HG03439 (cell line): ENCODE data around the gene THEMIS2.
A peak's percentile ranks its signal among the peaks of the same experiment; 100 is the strongest.
"Not testable (repeated sequence)": the region's sequence is repeated elsewhere in the genome, so short reads cannot be mapped to it uniquely, and the experiment has no call there.

Experiments used
- ATAC-seq: cut with Tn5 transposase; IDR thresholded peaks from one replicate; pipeline ENCODE4 v1.9.1; 2021; ENCODE audit warnings: mild to moderate bottlenecking, moderate library complexity; ENCODE audit not compliant: unreplicated experiment

Gene THEMIS2

GRCh38 chr1:27862671-27863537, 9.4 kb upstream of the THEMIS2 start:
- ATAC-seq, result no peak

DNA sequence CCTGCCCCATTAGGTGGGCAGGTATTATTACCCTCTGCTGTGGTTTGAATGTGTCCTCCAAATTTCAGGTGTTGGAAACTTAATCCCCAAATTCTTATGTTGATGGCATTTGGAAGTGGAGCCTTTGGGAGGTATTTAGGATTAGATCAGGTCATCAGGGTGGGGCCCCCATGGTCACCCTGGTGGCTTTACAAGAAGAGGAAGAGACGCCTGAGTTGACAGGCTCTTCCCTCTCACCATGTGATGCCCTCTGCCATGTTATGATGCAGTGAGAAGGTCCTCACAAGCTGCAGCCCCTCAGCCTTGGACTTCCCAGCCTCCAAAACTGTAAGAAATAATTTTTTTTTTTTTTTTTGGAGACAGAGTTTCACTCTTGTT, 8.8 kb upstream of the THEMIS2 start:
- no peak for ATAC-seq

DNA sequence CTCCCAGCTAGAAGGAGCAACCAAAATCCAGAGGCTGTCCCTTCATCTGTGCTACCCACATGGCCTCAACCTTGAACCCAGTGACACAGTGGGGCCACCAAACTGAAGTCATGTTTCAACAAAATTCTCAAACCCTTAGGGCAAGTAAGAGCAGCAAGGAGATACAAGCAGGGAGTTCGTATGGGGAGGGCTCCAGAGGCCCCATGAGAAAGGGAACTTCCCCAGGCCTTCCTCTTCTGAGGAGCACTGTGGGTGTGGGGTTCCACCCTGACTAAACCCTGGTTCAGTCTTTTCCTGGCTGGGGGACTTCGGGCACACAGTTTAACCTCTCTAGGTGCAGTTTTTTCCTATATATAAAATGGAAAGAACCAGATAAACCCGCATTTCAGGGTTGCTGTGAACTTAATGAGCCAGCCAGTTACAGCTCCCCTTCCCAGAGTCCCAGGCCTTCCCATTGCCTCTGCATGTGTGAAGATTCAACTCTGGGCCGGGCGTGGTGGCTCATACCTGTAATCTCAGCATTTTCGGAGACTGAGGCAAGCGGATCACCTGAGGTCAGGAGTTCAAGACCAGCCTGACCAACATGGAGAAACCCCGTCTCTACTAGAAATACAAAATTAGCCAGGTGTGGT, 8.0 kb upstream of the THEMIS2 start:
- ATAC-seq, result no peak

- no peak for ATAC-seq
These were observed 6.5 kb upstream of the THEMIS2 start for GRCh38 chr1:27865821-27866220.

DNA sequence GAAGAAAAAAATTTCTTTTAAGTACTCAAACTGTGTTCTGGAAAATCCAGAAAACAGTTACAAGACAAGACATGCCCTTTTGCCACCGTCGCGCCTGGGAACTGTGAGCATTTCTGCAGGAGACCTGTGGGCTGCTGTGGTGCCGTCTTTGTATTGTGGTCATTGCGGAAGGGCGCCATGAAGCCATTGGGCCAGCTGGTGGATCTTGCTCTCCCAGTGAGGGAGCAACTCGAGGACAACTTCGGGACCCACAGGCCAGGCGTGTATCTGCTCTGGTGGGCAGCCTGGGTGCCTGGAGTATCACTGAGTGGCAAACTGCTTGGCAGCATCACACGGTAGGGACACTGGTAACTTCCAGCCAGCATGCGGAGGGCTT, 3.8 kb upstream of the THEMIS2 start:
- ATAC-seq, result no peak

GRCh38 chr1:27868932-27869718, 3.2 kb upstream of the THEMIS2 start:
- no peak for ATAC-seq

- ATAC-seq, result no peak
These were observed 2.6 kb upstream of the THEMIS2 start for GRCh38 chr1:27869719-27870085.

DNA sequence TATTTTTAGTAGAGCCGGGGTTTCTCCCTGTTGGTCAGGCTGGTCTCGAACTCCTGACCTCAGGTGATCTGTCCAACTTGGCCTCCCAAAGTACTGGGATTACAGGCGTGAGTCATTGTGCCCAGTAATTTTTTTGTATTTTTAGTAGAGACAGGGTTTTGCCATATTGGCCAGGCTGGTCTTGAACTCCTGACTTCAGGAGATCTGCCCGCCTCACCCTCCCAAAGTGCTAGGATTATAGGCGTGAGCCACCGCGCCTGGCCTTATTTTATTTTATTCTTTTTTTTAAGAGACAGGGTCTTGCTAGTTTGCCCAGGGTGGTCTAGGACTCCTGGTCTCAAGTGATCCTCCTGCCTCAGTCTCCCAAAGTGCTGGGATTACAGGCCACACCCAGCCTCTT, 1.3 kb upstream of the THEMIS2 start:
- ATAC-seq, result not testable (repeated sequence)

- no peak for ATAC-seq
These were observed 633 bp downstream of the THEMIS2 start for GRCh38 chr1:27872802-27873551.

DNA sequence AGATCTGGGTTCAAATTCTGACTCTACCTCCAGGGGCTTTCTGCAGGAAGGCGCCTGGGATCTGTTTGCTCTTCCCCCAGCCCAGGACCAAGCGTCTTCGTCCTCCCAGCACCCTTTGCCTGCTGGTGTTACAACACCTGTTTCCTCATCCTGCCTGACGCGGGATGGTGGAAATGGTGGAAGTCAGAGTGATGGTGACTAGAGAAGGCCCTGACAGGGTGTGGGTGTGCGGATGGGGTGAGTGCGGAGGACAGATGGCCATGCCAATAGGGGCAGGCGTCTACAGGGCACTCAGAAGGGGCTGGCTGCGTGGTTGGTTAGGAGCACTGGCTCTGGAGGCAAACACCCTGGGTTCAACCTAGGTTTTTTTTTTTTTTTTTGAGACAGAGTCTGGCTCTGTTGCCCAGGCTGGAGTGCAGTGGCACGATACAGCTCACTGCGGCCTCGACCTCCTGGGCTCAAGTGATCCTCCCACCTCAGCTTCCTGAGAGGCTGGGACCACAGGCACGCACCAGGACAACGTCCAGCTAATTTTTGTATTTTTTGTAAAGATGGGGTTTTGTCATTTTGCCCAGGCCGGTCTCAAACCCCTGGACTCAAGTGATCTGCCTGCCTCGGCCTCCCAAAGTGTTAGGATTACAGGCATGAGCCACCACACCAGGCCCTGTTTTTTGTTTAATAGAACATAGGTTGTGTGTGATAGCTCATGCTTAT, 1.5 kb downstream of the THEMIS2 start:
- no peak for ATAC-seq

DNA sequence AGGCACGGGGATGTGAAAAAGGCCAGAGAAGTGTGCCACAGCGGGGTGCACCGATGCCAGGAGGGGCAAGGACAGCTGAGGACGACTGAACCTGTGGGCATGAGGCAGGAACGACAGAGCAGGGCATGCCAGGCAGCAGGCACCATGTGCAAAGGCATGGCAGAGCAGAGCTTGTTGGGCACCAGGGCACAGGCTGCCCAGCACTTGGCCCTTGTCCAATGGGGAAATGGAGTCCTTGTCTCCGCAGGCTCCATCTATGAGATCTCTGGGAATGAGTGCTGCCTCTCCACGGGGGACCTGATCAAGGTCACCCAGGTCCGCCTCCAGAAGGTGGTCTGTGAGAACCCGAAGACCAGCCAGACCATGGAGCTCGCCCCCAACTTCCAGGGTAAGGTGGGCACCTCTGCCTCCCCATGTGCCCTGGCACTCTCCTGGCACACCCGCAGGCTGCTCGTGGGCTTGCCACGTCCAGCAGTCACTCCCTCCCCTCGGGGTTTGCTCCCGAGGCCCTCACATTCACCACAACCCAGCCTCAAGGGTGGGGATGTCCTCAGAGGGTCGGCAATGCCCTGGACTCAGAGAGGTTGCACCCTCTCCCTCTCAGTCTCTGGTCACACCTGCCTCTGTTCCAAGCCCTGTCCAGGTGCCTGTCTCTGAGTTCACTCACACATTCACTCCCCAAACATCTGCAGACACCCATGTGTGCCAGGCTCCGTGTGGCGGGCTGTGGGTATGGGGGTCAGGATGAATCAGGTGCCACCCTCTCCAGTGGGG, 4.2 kb downstream of the THEMIS2 start:
- ATAC-seq, result no peak

DNA sequence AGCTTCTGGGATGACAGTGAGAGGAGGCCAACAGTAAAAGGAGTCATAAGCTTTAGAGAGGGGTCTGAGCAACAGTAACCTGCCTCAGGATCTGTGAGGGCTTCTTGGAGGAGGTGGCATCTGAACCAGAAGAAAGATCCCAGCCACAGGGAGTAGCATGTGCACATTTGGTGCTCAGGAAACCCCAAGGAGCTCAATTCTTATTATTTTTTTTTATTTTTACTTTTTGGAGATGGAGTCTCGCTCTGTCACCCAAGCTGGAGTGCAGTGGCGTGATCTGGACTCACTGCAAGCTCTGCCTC, 4.7 kb downstream of the THEMIS2 start:
- no peak for ATAC-seq

- no peak for ATAC-seq
These were observed 5.7 kb downstream of the THEMIS2 start for GRCh38 chr1:27878039-27878438.

GRCh38 chr1:27878787-27879335, 6.5 kb downstream of the THEMIS2 start:
- no peak for ATAC-seq

DNA sequence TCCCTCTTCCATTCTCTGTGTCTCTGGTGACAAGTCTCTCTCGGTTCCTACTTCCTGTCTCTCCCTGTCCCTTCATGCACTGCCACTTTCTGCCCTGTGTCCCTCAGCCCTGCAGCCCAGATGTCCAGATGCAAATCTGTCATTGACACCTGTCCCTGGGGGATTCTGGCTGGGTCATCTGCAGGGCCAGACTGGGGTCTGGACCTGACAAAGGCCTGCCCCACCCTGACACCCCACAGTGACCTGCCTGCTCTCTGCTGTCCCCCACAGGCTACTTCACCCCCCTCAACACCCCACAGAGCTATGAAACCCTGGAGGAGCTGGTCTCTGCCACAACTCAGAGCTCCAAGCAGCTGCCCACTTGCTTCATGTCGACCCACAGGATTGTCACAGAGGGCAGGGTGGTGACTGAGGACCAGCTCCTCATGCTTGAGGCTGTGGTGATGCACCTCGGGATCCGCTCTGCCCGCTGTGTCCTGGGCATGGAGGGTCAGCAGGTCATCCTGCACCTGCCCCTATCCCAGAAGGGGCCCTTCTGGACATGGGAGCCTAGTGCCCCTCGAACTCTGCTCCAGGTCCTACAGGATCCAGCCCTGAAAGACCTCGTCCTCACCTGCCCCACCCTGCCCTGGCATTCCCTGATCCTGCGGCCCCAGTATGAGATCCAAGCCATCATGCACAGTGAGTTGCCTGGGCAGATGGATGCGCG, 7.2 kb downstream of the THEMIS2 start:
- no peak for ATAC-seq

- no peak for ATAC-seq
These were observed 10.2 kb downstream of the THEMIS2 start for GRCh38 chr1:27882543-27882903.

DNA sequence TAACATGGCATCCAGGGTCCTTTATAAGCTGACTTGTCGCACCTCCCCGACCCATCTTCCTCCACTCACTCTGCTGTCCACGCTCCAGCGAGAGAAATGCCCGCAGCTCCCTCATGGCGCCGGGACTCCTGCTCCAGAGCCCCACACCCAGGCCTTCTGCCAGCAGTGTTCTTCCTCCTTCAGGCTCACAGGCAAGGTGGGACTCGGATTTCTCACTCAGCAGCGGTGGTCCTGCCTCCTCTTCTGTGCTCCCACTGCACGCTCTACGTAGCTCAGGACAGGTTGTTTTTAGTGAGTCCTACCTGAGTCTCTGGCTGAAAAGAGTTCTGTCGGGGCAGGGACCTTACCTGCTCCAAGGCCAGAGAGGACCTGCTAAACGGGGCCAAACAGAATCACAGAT, 11.2 kb downstream of the THEMIS2 start:
- peak; percentile 4 for ATAC-seq

DNA sequence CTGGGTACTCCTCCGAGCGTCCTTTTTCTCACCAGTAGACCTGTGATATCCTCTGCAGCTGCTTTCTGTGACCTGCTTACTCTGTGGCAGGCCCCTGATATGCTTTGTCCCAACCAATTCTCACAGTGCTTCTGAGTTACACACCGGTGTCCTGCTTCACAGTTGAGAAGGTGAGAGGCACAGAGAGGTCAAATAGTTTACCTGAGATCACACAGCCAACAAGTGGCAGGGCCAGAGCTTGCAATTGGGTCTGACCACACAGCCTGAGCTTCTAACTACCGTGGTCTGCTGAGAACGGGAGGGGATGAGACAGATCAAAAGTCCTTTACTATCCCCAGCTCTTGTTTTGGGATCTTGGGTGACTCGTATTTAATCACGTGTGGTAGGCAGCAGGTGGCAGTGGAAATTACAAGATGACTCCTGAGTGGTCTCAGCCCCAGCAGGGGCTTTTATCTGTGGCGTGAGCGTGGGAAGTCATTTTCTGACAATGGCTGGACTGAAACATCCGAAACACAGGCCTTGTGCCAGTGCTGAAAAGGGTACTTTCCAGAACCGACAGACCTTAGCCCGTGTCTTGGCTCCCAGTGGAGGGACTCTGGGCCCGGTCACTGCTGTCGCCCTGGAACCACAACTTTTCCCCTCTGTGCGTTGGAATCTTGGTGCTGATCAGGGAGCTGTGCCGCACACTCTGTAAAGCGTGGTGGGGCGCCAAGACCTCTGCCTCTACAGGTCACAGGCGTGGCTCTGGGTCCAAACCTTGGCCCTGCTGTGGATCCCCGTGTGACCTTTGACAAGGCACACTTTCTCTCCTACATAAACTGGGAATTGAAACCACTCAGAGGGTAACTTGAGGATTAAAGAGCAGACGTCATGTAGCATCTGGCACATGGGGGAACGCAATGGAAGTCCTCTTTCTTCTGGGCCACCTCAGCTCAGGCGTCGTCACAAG, 11.9 kb downstream of the THEMIS2 start:
- ATAC-seq, result peak; percentile 34
